Effector memory CD4-positive, alpha-beta T cell (primary cell): Measurements from ENCODE around the gene EHD4.

ENCODE experiments used
- DNase-seq, 3 donors: peaks; one replicate each; pipeline ENCODE4 v3.0.0-alpha.2; 2020
- H3K27ac ChIP-seq: 2 replicates; pipeline ENCODE4 v1.7.0; 2013; ENCODE audit warnings: mild to moderate bottlenecking, low read length, moderate library complexity; ENCODE audit not compliant: insufficient read depth, poor library complexity, severe bottlenecking
- H3K27me3 ChIP-seq: replicated peaks from 2 replicates; pipeline ENCODE4 v1.7.0; 2013; ENCODE audit warnings: mild to moderate bottlenecking, low read length; ENCODE audit not compliant: insufficient read depth, control insufficient read depth, poor library complexity, severe bottlenecking
- H3K36me3 ChIP-seq: 2 replicates; pipeline ENCODE4 v1.7.0; 2013; ENCODE audit warnings: mild to moderate bottlenecking, low read length, moderate library complexity; ENCODE audit not compliant: control insufficient read depth, insufficient read depth
- H3K4me1 ChIP-seq: 2 replicates; pipeline ENCODE4 v1.7.0; 2013; ENCODE audit warnings: low read length, mild to moderate bottlenecking; ENCODE audit not compliant: control insufficient read depth, insufficient read depth, poor library complexity, severe bottlenecking
- H3K4me3 ChIP-seq: 2 replicates; pipeline ENCODE4 v1.7.0; 2013; ENCODE audit warnings: low read length, low read depth, mild to moderate bottlenecking; ENCODE audit not compliant: insufficient read depth, poor library complexity, severe bottlenecking
- H3K9me3 ChIP-seq: 2 replicates; pipeline ENCODE4 v1.7.0; 2013; ENCODE audit warnings: mild to moderate bottlenecking, low read length, moderate library complexity; ENCODE audit not compliant: control insufficient read depth

The EHD4 gene

DNA sequence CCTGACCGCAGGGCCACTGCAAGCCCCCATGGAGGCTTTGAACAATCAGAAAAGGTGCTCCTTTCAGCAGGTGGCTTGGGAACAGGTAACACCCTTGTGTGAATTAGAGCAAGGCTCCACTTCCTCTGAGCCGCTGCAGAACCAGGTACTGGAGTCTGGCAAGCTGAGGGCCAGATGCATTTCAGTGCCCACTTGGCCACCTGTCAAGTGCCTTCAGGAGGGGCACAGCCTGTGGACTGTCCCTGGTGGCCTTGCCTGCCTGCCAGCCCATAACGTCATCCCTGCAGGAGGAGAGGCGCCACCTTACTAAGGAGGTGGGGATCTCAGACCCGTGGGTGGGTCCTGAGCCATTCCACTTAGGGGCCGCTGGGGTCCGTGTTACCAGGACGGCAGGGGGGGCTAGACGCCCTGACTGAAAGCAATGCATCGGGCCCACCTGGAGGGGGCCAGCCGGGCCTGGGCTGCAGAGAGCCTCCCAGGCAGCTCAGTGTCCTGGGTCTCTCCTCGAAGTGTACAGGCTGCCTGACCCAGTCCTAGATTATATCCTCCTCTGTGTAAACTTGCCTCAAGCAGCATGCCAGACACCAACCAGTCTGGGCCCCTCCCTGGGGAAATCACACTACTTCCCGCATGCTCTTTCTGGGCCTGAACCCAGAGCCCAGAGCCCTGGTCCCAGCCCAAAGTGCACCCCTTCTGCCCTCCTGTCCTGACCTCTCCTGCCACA is 94.6 kb downstream of the EHD4 start:
- Histone ChIP-seq H3K36me3 (no peaks in the 10 kb centered on the region), H3K9me3 (no peaks in the 10 kb centered on the region), H3K4me3 (no peak overlapping the region), H3K27me3 (peaks cover 4% of the 10 kb centered on the region), H3K27ac (no peak overlapping the region), H3K4me1 (peaks cover 3% of the 10 kb centered on the region)
- DNase-seq, result no peak

DNA sequence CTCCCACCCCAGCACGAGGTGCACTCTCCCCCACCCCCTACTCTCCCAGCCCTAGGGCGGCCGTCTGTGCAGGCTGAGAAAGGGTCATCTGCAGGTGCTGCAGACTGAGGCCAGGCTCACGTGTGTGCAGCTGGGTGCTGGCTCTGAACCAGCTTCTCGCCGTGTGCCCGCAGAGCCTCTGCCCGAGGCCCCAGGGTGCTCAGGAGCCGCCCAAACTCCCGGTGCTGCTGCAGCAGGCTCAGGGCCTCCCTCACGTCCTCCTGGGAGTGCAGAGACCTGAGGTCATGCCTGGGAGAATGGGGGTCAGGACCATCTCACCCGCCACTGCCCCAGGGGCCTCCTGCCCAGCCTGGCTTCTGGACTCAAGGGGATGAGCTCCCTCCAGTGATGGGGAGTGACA is 95.7 kb downstream of the EHD4 start:
- peaks cover 4% of the 10 kb centered on the region for H3K27me3 ChIP-seq
- no peak overlapping the region for H3K4me3 ChIP-seq
- H3K4me1 ChIP-seq, result no peaks in the 10 kb centered on the region
- H3K9me3 ChIP-seq, result no peaks in the 10 kb centered on the region
- H3K36me3 ChIP-seq, result no peaks in the 10 kb centered on the region
- no peak overlapping the region for H3K27ac ChIP-seq
- DNase-seq, result no peak

DNA sequence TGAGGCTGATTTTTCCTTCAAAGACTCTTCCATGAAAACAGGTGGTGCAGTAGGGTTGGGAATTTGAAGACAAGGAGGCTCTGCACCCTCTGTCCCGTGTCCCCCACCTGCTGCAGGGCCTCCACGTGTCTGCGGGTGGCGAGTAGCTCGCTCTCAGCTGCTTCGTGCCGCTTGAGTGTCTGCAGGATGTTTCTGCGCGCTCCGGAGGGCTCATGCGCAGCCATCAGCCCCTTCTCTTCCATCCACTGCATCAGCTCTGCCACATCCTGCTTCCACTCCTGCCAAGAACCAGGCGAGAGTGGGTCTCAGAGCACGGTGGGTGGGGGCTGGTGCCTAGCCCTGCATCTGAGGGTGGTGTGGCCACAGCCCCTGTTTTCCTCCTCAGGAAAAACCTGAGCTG is 96.3 kb downstream of the EHD4 start:
- Histone ChIP-seq H3K9me3 (no peaks in the 10 kb centered on the region), H3K4me3 (no peak overlapping the region), H3K27ac (no peak overlapping the region), H3K27me3 (no peaks in the 10 kb centered on the region), H3K36me3 (no peaks in the 10 kb centered on the region), H3K4me1 (no peaks in the 10 kb centered on the region)
- no peak for DNase-seq

DNA sequence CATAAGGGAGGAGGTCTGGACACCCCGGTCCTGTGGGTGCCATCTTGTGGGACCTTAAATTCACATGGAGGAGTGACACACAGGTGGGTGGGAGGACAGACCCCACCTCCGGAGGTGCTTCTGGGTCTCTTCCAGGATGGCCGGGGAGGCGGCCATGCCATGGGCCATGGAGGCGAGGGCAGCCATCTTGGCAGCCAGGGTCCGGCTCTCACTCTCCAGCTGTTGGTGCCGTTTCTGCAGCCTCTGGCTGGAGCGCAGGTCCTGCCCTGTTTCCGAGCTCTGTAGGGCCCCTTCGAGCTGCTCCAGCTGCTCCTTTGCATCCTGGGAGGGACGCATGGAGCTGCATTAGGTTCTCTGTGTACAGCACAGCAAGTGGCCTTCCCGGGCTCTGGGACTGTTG is 97.6 kb downstream of the EHD4 start:
- Histone ChIP-seq H3K4me3 (no peak overlapping the region), H3K27ac (no peak overlapping the region), H3K9me3 (no peaks in the 10 kb centered on the region), H3K4me1 (peaks cover 6% of the 10 kb centered on the region), H3K36me3 (no peaks in the 10 kb centered on the region), H3K27me3 (no peaks in the 10 kb centered on the region)
- DNase-seq, result no peak

DNA sequence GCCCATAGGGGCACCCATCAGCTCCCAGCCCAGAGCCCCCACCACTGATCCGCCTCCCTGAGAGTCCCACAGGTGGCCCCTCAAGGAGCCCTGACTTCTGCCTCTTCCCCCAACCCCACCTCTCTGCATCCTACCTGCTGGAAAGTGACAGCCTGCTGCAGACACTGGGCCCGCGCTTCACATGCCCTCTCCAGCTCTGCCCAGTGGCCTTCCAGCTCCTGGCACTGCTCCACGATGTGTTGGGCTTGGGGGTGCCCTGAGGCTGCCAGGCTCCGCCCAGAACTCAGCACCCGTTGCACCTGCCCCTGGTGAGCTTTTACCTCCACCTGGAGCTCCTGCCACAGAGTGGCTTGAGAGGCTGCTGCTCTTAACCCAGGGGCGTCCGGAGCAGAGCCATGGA is 98.6 kb downstream of the EHD4 start:
- Histone ChIP-seq H3K27ac (no peak overlapping the region), H3K27me3 (no peaks in the 10 kb centered on the region)

DNA sequence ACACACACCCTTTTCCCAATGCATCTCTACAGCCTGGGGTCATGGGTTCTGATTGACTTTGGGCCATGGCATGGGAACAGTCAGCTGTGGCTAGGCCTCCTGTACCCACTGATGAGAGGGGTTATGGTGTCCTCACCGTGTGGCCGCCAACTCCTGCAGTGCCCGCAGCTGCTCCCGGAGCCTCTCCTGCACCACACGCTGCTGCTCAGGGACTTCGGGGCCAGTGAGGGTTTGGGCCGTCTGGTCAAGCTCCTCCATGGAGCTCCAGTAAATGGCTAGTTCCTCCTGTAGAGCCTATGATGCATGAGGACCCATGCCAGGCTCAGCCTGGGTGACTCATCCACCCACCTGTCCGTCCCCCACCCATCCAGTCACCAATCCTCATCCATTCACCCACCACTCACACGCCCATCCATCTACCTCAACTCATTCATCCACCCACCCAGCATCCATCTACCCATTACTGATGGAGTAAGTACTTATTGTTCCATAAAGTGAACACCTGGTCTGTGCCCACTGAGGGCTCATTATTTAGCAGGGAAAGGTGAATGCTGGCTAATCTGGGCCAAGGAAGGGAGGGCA is 100.1 kb downstream of the EHD4 start:
- Histone ChIP-seq H3K27me3 (no peaks in the 10 kb centered on the region), H3K27ac (no peak overlapping the region), H3K4me3 (no peak overlapping the region), H3K36me3 (no peaks in the 10 kb centered on the region), H3K9me3 (no peaks in the 10 kb centered on the region), H3K4me1 (peaks cover 6% of the 10 kb centered on the region)
- no peak for DNase-seq

More for the DNA sequence above, 98.6 kb downstream of the EHD4 start:
- Histone ChIP-seq H3K4me1 (peaks cover 6% of the 10 kb centered on the region), H3K9me3 (no peaks in the 10 kb centered on the region), H3K36me3 (no peaks in the 10 kb centered on the region), H3K4me3 (no peak overlapping the region)
- DNase-seq, result no peak

DNA sequence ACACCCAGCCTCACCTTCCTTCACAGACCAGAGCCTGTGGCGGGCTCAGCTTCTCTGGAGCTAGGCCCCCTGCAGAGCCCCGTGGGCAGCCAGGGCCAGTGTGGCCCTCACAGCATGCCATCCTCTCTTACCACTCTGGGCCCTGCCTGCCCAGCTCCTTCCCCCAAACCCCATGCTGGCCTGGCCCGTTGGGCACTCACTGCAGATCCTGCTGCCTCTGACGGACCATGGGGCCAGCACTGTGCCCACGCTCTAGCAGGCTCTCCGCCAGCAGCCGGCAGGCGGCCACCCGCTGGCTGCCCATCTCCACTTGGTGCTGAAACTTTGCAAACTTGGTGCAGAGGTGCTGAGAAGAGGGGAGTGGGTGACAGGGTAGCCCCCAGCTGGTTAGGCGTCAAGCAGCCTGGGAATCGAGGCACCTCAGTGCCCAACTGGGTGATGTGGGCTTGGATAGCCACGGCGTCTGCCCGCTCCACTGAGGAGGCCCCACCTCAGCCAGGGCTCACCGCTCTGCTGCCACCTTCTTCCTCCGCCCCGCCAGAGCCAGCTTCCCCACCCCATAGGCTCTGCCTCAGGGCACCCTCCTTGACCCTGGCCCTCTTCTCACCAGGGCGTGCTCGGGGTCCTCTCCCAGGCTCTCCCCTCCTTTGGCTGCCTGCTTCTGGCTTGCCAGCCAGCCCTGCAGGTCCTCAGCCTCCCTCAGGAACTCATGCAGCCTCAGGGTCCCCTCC is 101.0 kb downstream of the EHD4 start:
- Histone ChIP-seq H3K36me3 (no peaks in the 10 kb centered on the region), H3K4me1 (peaks cover 6% of the 10 kb centered on the region), H3K4me3 (no peak overlapping the region), H3K27ac (no peak overlapping the region), H3K27me3 (no peaks in the 10 kb centered on the region), H3K9me3 (no peaks in the 10 kb centered on the region)
- DNase-seq, result no peak

DNA sequence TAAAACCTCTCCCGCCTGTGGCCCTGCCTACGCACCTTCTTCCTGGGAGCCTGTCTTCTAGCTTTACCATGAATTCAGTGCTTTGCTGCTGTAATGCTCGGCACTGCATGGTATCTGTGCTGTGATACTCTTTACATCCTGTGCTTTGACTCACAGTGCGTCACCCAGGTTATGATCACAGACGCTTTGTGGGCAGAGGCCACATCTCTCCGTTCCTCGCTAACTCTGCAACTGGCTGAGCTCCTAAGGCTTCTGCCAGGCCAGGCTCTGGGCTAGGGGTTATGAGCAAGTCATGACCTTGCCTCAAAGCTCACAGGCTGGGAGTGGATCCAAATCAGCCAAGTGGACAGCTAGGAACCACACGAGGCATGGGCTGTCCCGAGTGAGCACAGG is 101.7 kb downstream of the EHD4 start:
- H3K4me1 ChIP-seq, result peaks cover 6% of the 10 kb centered on the region
- H3K36me3 ChIP-seq, result no peaks in the 10 kb centered on the region
- DNase-seq, result peak; percentile 22 to 50 (median 29)
- H3K27me3 ChIP-seq, result no peaks in the 10 kb centered on the region
- no peaks in the 10 kb centered on the region for H3K9me3 ChIP-seq
- no peak overlapping the region for H3K27ac ChIP-seq
- no peak overlapping the region for H3K4me3 ChIP-seq

DNA sequence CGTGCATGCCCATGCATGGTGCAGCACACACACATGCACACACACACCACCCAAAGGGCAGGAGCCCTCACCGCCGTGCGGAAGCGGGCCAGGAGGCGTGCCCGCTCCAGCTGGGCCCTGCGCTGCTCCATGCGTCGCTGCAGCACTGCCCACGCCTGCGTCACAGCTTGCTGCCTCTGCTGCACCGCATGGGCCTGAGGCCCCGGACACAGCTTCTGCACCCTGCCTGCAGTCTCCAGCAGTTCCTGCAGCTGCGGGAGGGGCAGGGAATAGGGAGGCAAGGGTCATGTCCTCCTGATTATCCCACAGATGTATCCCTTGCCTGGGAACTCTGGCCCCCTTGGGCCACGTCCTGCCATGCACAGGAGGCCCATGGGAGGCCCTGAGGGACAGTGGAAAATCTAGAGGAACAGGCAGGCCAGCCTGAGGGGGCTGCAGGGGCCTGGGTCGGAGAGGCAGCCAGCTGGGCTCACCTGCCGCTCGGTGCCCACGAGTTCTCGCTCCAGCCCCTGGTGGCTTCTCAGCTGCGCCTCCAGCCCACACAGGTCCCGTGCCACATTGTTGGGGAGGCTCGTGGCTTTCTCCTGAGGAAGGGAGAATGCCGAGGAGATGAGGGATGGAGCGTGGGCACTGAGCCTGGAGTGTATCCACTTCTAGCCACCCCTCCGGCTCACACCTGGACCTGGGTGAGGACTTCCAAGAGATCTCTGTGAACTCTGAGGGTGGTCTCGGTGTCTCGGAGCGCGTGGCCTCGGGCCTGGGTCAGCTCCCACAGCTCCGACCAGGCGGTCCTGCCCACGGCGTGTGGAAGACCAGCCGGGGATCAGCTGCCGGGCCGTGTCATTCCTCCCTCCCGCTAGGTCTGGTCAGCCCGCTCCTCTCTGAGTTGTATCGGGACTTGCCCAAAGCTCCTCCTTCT is 102.3 kb downstream of the EHD4 start:
- no peaks in the 10 kb centered on the region for H3K27me3 ChIP-seq
- no peaks in the 10 kb centered on the region for H3K9me3 ChIP-seq
- H3K36me3 ChIP-seq, result no peaks in the 10 kb centered on the region
- H3K27ac ChIP-seq, result no peak overlapping the region
- H3K4me3 ChIP-seq, result no peak overlapping the region
- DNase-seq, result no peak
- H3K4me1 ChIP-seq, result peaks cover 6% of the 10 kb centered on the region
